Right atrium auricular region (tissue), 2 donors: Measurements from ENCODE around the gene CCNE1. TPM values are rescaled to one million over a fixed set of nuclear protein-coding genes. Genes with fewer than 3 reads are reported as not detected.

ENCODE experiments used
- DNase-seq: peaks from one replicate; pipeline ENCODE4 v3.0.0-alpha.2; 2019; ENCODE audit warnings: low spot score
- H3K27ac ChIP-seq, 2 donors: fragments of 200-600 bp; sonication (generic); 1 replicate in 1 of 2; 2 replicates in 1 of 2; pipeline ENCODE4 v1.5.1; 2016 to 2019
- H3K27me3 ChIP-seq, 2 donors: fragments of 200-600 bp; sonication (generic); one replicate each; pipeline versions ENCODE4 v1.5.1 to v1.6.0; 2017 to 2019
- H3K36me3 ChIP-seq: fragments of 200-600 bp; sonication (generic); one replicate; pipeline ENCODE4 v1.5.1; 2016
- H3K4me1 ChIP-seq, 2 donors: fragments of 200-600 bp; sonication (generic); one replicate each; pipeline versions ENCODE4 v1.5.1 to v1.6.0; 2017 to 2019
- H3K4me3 ChIP-seq, 2 donors: fragments of 200-600 bp; sonication (generic); 1 replicate in 1 of 2; 2 replicates in 1 of 2; pipeline ENCODE4 v1.5.1; 2017 to 2019; ENCODE audit warnings: mild to moderate bottlenecking in 1 of 2, moderate library complexity in 1 of 2
- H3K9me3 ChIP-seq, 2 donors: fragments of 200-600 bp; sonication (generic); one replicate each; pipeline ENCODE4 v1.5.1; 2019
- total RNA-seq, 2 donors: library from RNA; depleted of rRNA; stranded (reverse); fragments of >200 nt; gene quantifications; one replicate each; pipeline ENCODE4 v1.1.0, GENCODE V29; 2016
- TF ChIP-seq, protein P1 (sequence below), 2 donors: fragments of 200-600 bp; sonication (generic); IDR thresholded peaks; one replicate each; pipeline ENCODE4 v1.5.1; 2019; ENCODE audit warnings: antibody characterized with exemption in 2 of 2

CCNE1 gene
- total RNA-seq, 2 donors from 2014 or later = 4.4 to 5.5 TPM

DNA sequence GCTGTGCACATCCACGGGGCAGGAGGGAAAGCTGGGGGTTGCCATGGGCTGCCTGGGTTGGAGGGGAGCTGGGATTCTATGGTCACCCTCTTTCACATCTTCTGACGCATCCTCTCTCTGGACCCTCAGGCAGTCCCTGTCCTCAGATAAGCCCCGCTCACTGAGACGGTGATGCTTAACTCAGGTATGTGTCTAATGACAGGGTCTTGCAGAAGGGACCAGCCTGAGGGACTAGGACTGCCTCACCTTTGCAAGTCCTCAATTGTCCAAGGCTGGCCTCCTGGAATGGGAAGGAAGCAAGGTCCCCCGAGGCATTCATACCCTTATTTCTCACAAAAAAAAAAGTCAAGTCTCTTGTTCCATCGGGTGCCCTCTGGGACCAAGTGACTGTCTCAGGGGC is 37.7 kb upstream of the CCNE1 start:
- TF ChIP-seq, protein P1, sequence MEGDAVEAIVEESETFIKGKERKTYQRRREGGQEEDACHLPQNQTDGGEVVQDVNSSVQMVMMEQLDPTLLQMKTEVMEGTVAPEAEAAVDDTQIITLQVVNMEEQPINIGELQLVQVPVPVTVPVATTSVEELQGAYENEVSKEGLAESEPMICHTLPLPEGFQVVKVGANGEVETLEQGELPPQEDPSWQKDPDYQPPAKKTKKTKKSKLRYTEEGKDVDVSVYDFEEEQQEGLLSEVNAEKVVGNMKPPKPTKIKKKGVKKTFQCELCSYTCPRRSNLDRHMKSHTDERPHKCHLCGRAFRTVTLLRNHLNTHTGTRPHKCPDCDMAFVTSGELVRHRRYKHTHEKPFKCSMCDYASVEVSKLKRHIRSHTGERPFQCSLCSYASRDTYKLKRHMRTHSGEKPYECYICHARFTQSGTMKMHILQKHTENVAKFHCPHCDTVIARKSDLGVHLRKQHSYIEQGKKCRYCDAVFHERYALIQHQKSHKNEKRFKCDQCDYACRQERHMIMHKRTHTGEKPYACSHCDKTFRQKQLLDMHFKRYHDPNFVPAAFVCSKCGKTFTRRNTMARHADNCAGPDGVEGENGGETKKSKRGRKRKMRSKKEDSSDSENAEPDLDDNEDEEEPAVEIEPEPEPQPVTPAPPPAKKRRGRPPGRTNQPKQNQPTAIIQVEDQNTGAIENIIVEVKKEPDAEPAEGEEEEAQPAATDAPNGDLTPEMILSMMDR (IDR thresholded peaks at IDR 0.05) = no peak
- Histone ChIP-seq H3K27ac (no peak overlapping the region), H3K27me3 (no peaks in the 10 kb centered on the region), H3K4me3 (no peak overlapping the region), H3K36me3 (no peaks in the 10 kb centered on the region), H3K4me1 (peaks cover 0 to 2% of the 10 kb centered on the region in 2 donors), H3K9me3 (no peaks in the 10 kb centered on the region)
- DNase-seq = no peak

DNA sequence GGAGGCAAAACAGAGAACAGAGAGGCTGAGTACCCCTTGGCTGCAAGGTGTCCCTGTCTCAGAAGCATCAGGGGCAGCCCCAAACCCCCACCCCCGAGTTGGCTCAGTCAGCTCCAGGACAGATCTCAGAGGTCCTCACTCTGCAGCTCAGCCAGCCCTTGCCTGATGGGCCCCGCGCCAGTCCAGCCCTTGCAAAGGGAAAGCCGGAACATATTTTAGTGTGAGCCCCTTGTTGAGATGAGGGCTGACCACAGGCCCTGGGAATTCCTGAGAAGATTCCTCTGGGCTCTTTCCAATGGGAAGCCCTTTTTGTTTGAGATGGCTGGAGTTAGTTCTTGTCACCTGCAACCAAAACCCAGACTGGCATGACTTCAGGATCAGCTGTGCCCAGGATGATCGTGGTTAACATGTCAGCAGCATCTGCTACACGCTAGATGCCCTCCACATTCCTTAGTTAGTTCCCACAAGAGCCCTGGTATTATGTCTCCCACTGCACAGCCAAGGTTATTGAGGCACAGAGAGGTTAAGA is 33.9 kb upstream of the CCNE1 start:
- Histone ChIP-seq H3K9me3 (no peaks in the 10 kb centered on the region), H3K4me1 (no peaks in the 10 kb centered on the region), H3K36me3 (no peaks in the 10 kb centered on the region), H3K27ac (no peak overlapping the region), H3K27me3 (no peaks in the 10 kb centered on the region), H3K4me3 (no peak overlapping the region)
- no peak for DNase-seq
- TF ChIP-seq, protein P1 (IDR thresholded peaks at IDR 0.05) = no peak

DNA sequence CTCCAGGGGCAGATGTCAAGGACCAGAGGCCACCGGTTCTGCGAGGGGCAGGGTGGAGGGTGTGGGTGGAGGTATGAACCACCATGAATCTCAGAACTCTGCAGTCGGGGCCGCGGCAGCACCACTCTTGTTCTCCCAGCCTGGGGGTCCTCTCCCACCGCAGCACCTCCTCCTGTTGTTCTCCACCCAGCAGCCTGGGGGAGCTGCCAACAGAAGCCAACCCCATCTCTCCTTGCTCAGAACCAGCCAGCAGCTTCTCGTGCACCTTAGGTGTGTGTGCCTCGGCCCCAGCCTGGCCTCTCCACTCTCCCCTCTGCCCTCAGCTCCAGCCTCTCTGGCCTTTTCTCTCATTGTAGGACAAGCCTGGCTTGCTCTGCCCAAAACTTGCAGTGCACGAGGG is 31.9 kb upstream of the CCNE1 start:
- Histone ChIP-seq H3K9me3 (no peaks in the 10 kb centered on the region), H3K36me3 (no peaks in the 10 kb centered on the region), H3K4me3 (no peak overlapping the region), H3K27ac (no peak overlapping the region), H3K27me3 (no peaks in the 10 kb centered on the region), H3K4me1 (no peaks in the 10 kb centered on the region)
- no peak for DNase-seq
- TF ChIP-seq, protein P1 (IDR thresholded peaks at IDR 0.05) = no peak

DNA sequence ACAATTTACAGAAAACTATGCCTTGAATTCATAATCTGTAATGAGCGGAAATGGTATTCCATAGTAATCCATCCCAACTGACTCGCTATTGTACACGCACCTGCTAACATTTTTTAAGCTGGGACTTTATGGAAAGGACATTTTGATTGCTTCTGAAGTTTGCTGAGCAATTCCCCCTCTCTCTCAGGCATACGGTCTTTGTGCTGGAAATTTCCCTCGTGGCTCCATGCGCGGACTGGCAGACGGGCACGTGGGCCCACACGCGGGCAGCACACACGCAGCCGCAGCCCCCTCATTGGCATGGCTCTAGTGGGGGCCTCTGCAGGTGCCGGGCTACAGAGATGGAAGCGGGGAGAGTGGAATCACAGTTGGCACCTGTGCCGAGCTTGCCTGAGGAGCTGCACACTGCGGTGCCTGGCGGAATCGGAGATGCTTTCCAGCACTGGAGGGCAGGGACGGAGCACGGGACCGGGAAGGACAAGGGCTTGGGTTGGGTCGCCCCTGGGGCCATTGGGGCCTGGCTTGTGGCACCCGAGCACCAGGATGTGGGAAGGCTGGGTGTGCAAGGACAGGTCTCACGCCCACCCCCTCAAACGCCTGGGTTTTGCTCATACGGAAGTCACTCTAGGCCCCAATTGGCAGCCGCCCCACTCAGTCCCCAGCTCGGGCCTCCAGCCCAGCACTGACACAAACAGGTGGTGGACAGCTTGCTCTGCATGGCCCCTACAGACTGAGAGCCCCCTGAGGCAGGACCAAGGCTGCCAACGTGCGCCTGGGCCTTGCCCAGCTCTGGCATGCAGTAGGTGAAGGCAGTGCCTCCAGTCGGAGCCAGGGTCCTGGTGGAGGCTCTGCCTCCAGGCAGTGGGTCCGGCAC is 30.2 kb upstream of the CCNE1 start:
- Histone ChIP-seq H3K27ac (no peak overlapping the region), H3K27me3 (no peaks in the 10 kb centered on the region), H3K4me3 (no peak overlapping the region), H3K9me3 (no peaks in the 10 kb centered on the region), H3K4me1 (no peaks in the 10 kb centered on the region), H3K36me3 (no peaks in the 10 kb centered on the region)
- TF ChIP-seq, protein P1 (IDR thresholded peaks at IDR 0.05) = no peak
- no peak for DNase-seq

DNA sequence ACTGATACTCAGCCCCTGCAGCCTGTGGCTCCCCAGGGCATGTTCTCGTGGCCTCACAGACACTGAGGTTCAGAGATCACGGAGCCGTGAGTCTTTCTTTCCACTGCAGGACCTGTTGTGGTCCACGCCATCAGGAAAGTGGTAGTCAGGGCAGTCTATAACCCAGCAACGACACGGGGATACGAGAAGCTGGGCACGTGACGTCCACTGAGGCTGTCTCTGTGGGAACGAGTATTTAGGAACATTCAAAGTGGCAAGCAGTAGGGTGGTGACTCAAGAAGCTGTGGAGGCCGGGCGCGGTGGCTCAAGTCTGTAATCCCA is 29.6 kb upstream of the CCNE1 start:
- Histone ChIP-seq H3K27ac (no peak overlapping the region), H3K4me3 (no peak overlapping the region), H3K36me3 (no peaks in the 10 kb centered on the region), H3K27me3 (no peaks in the 10 kb centered on the region), H3K4me1 (no peaks in the 10 kb centered on the region), H3K9me3 (no peaks in the 10 kb centered on the region)
- no peak for DNase-seq
- TF ChIP-seq, protein P1 (IDR thresholded peaks at IDR 0.05) = no peak
